Lower leg skin (tissue), 4 donors: ENCODE data around the gene CTNNB1. TPM values are rescaled to one million over a fixed set of nuclear protein-coding genes. Genes with fewer than 3 reads are reported as not detected.

Experiments used
- DNase-seq, 2 donors: peaks; one replicate each; pipeline ENCODE4 v3.0.0-alpha.2; 2019; ENCODE audit warnings: low spot score in 2 of 2
- H3K4me3 ChIP-seq: fragments of 200-600 bp; sonication (generic); 2 replicates; pipeline ENCODE4 v1.5.1; 2017; ENCODE audit warnings: mild to moderate bottlenecking, low read depth; ENCODE audit not compliant: poor library complexity, severe bottlenecking
- POLR2A ChIP-seq, 2 donors: fragments of 450-650 bp; IDR thresholded peaks; one replicate each; pipeline ENCODE4 v1.6.1; 2016 to 2017; ENCODE audit warnings: antibody characterized with exemption in 2 of 2, mild to moderate bottlenecking in 1 of 2, moderate library complexity in 1 of 2
- WGBS, 2 donors: methylation state at CpG; one replicate each; pipeline ENCODE4 v1.1.5; 2018; 5-methylcytosine and 5-hydroxymethylcytosine counted together
- intact Hi-C: fragments of 100-400 bp; cut with DNase I; formaldehyde crosslinking; loops from one replicate; pipeline ENCODE4 v1.15.0; 2023; ENCODE audit warnings: low total_unique reads
- total RNA-seq, 4 donors: library from RNA; depleted of rRNA; stranded (reverse); fragments of >200 nt; gene quantifications; one replicate each; pipeline ENCODE4 v1.1.0, GENCODE V29; 2016
- TF ChIP-seq, protein P1 (sequence below), 3 donors: fragments of 450-650 bp; IDR thresholded peaks; one replicate each; pipeline ENCODE4 v1.5.1; 2016; ENCODE audit warnings: antibody characterized with exemption in 3 of 3, mild to moderate bottlenecking in 3 of 3, moderate library complexity in 2 of 3

The CTNNB1 gene
- total RNA-seq, 4 donors from 2014 or later: 263 to 421 (median 300) TPM

DNA sequence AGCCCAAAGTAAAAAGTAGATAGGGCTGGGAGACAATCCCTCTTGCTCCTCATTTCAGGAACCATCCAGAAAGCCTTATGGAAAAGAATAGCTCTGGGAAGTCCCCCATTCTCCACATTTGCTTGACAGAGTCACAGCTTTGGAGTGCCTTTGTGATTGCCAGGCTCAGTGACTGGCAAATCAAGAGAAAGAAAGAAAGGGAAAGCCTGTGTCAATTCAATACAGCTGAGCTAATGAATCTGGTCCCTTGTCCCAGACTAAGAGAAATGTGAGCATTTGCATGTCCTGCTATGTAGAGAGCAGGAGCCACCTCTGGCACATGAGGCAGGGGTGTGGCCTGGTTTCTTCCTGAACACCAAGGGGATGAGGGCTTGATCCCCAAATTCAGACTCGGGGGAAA is 14.9 kb upstream of the CTNNB1 start:
- DNase-seq: no peak
- H3K4me3 ChIP-seq: no peak overlapping the region
- intact Hi-C loops: no loop called here
- TF ChIP-seq, protein P1, sequence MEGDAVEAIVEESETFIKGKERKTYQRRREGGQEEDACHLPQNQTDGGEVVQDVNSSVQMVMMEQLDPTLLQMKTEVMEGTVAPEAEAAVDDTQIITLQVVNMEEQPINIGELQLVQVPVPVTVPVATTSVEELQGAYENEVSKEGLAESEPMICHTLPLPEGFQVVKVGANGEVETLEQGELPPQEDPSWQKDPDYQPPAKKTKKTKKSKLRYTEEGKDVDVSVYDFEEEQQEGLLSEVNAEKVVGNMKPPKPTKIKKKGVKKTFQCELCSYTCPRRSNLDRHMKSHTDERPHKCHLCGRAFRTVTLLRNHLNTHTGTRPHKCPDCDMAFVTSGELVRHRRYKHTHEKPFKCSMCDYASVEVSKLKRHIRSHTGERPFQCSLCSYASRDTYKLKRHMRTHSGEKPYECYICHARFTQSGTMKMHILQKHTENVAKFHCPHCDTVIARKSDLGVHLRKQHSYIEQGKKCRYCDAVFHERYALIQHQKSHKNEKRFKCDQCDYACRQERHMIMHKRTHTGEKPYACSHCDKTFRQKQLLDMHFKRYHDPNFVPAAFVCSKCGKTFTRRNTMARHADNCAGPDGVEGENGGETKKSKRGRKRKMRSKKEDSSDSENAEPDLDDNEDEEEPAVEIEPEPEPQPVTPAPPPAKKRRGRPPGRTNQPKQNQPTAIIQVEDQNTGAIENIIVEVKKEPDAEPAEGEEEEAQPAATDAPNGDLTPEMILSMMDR (IDR thresholded peaks at IDR 0.05): no peak
- no peak for TF ChIP-seq POLR2A (IDR thresholded peaks at IDR 0.05)
- 35 to 45% methylated on average over 1 of the region's 1 CpG for WGBS, 2 donors

- no peak for DNase-seq
- WGBS, 2 donors: 60 to 66% methylated on average over 1 of the region's 1 CpG
- TF ChIP-seq POLR2A (IDR thresholded peaks at IDR 0.05): no peak
- TF ChIP-seq, protein P1 (IDR thresholded peaks at IDR 0.05): no peak
- intact Hi-C loops: no loop called here
- H3K4me3 ChIP-seq: no peak overlapping the region
These were observed 13.0 kb upstream of the CTNNB1 start for GRCh38 chr3:41186297-41186696.

DNA sequence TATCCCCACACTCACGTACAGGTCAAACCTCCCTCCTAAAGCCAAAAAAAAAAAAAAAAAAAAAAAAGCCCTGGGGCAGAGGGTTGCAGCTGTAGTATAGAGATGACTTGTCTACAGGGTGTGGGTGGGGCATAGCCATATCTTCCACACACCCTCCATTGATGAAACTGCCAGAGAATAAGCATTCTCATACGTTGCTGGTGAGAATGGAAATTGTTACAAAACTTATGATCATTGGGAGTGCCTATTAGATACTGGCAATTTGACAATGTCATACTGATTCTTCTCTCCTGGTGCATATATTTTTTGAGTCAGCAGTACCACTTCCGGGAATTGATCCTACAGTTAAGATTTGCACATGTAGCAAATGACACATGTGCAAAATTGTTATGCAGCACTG is 11.0 kb upstream of the CTNNB1 start:
- intact Hi-C loops: no loop called here
- DNase-seq: no peak
- no peak overlapping the region for H3K4me3 ChIP-seq
- TF ChIP-seq POLR2A (IDR thresholded peaks at IDR 0.05): no peak
- TF ChIP-seq, protein P1 (IDR thresholded peaks at IDR 0.05): no peak
- 49 to 51% methylated on average over 3 of the region's 3 CpGs for WGBS, 2 donors

DNA sequence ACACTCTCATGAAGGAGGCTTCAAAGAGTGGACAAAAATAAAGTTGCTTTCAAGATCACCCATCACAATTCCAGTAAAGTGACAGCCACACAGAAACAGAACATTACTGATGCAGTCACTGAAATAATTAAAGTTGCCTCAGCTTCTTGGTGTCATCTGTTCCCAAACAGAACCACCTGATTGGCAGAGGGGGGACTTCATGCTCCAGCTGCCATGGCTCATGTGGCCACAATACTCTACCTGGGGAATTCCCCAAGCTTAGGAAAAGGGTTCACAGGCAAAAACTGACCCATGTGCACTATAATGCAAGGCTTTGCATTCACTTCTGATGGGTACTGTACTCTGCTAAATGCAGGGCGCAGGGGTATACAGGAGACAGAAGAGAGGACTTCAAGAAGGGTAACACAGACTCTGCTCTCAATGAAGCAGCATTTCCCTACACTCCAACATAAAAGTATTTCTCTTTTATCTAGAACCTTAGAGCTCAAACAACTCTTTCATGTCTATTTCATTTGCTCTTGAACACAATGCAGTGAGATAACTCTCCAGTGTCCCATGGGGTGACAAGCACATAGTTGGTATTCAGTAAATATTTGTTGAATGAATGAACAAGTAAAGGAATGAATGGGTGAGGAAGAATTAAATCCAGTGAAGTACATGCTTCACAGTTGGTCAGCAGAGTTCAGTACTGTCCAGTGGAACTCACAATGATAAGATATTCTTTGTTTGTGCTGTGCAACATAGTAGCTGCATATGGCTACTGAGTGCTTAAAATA is 8.6 kb upstream of the CTNNB1 start:
- DNase-seq: no peak
- WGBS, 2 donors: 94 to 100% methylated on average over 1 of the region's 1 CpG
- intact Hi-C loops: no loop called here
- TF ChIP-seq, protein P1 (IDR thresholded peaks at IDR 0.05): no peak
- no peak for TF ChIP-seq POLR2A (IDR thresholded peaks at IDR 0.05)
- H3K4me3 ChIP-seq: no peak overlapping the region

- intact Hi-C loops: no loop called here
- 81 to 98% methylated on average over 1 of the region's 1 CpG for WGBS, 2 donors
These were observed 6.4 kb upstream of the CTNNB1 start for GRCh38 chr3:41192885-41193284.

More at GRCh38 chr3:41192885-41193284, 6.4 kb upstream of the CTNNB1 start:
- DNase-seq: no peak
- H3K4me3 ChIP-seq: no peak overlapping the region
- TF ChIP-seq POLR2A (IDR thresholded peaks at IDR 0.05): no peak
- TF ChIP-seq, protein P1 (IDR thresholded peaks at IDR 0.05): no peak
